ENCODE results near the gene TNIK.

- TF ChIP-seq, protein P1, sequence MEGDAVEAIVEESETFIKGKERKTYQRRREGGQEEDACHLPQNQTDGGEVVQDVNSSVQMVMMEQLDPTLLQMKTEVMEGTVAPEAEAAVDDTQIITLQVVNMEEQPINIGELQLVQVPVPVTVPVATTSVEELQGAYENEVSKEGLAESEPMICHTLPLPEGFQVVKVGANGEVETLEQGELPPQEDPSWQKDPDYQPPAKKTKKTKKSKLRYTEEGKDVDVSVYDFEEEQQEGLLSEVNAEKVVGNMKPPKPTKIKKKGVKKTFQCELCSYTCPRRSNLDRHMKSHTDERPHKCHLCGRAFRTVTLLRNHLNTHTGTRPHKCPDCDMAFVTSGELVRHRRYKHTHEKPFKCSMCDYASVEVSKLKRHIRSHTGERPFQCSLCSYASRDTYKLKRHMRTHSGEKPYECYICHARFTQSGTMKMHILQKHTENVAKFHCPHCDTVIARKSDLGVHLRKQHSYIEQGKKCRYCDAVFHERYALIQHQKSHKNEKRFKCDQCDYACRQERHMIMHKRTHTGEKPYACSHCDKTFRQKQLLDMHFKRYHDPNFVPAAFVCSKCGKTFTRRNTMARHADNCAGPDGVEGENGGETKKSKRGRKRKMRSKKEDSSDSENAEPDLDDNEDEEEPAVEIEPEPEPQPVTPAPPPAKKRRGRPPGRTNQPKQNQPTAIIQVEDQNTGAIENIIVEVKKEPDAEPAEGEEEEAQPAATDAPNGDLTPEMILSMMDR (conservative IDR thresholded peaks at IDR 0.05; ENCODE audit: low read depth, low read length), result no peak
- no peak for TF ChIP-seq EZH2 (IDR thresholded peaks at IDR 0.05; ENCODE audit: low read length, unreplicated experiment)
Measured at GRCh38 chr3:171315101-171315500, 145.1 kb downstream of the TNIK start.
